H1 (cell line): ENCODE measurements around the gene AMH. TPM values are rescaled to one million over a fixed set of nuclear protein-coding genes. Genes with fewer than 3 reads are reported as not detected.

Experiments used
- CTCF ChIA-PET: fragments of 300-600 bp; sonication (Branson Sonifier 250); formaldehyde crosslinking; loops from one replicate; lab custom pipeline; 2021; ENCODE audit not compliant: partially characterized antibody; lab: Charles Lee
- POLR2A ChIA-PET: fragments of 300-600 bp; sonication (Branson Sonifier 250); formaldehyde crosslinking; loops from one replicate; lab custom pipeline; 2021; ENCODE audit warnings: inconsistent platforms; ENCODE audit not compliant: partially characterized antibody; lab: Charles Lee
- DNase-seq, 2 experiments: peaks; one replicate each; pipeline versions ENCODE4 v3.0.0 to v3.0.0-alpha.2; 2010 to 2022; ENCODE audit warnings: low spot score in 2 of 2, low read depth in 1 of 2, mixed read lengths in 1 of 2
- FAIRE-seq: peaks from 2 replicates; lab custom pipeline; 2011; peaks lifted over from hg19 to GRCh38; lab: Jason Lieb, UNC
- H2AFZ ChIP-seq: 2 replicates; pipeline ENCODE4 v1.8.1; 2012; ENCODE audit warnings: low read length, inconsistent platforms
- H2AK5ac ChIP-seq: 2 replicates; pipeline ENCODE4 v1.6.1; 2013; ENCODE audit warnings: low read depth, low read length
- H2BK120ac ChIP-seq: replicated peaks from 2 replicates; pipeline ENCODE3; 2013; ENCODE audit warnings: low read depth, low read length, inconsistent platforms
- H2BK12ac ChIP-seq: 2 replicates; pipeline ENCODE4 v1.6.1; 2013; ENCODE audit warnings: low read depth, low read length
- H2BK15ac ChIP-seq: 2 replicates; pipeline ENCODE4 v1.6.1; 2013; ENCODE audit warnings: low read length
- H2BK20ac ChIP-seq: 2 replicates; pipeline ENCODE4 v1.6.1; 2013; ENCODE audit warnings: low read length
- H2BK5ac ChIP-seq: 2 replicates; pipeline ENCODE4 v1.6.1; 2013; ENCODE audit warnings: low read depth, low read length
- H3K14ac ChIP-seq: 2 replicates; pipeline ENCODE4 v1.6.1; 2013; ENCODE audit warnings: inconsistent platforms; ENCODE audit not compliant: insufficient read length
- H3K18ac ChIP-seq: 2 replicates; pipeline ENCODE4 v1.6.1; 2013; ENCODE audit warnings: low read length; ENCODE audit errors: extremely low read depth
- H3K23ac ChIP-seq: 2 replicates; pipeline ENCODE4 v1.6.1; 2013; ENCODE audit warnings: inconsistent platforms; ENCODE audit not compliant: insufficient read length
- H3K23me2 ChIP-seq: 2 replicates; pipeline ENCODE4 v1.6.1; 2013; ENCODE audit warnings: low read depth, low read length
- H3K27ac ChIP-seq: 2 replicates; pipeline ENCODE4 v1.6.1; 2011; ENCODE audit warnings: low read depth, low read length, inconsistent platforms
- H3K27me3 ChIP-seq, 4 experiments: replicated peaks in 1 of 4; 1 replicate in 1 of 4; 2 replicates in 3 of 4; pipeline versions ENCODE4 v1.6.1 to v1.8.1; 2011 to 2013; ENCODE audit warnings: low read length in 3 of 4, mild to moderate bottlenecking in 3 of 4, inconsistent platforms in 2 of 4, mixed read lengths in 2 of 4, moderate library complexity in 1 of 4; ENCODE audit not compliant: control insufficient read depth in 3 of 4, insufficient read depth in 3 of 4; ENCODE audit errors: extremely low read depth in 1 of 4
- H3K36me3 ChIP-seq, 4 experiments: 2 replicates each; pipeline versions ENCODE4 v1.6.1 to v1.8.1; 2011 to 2013; ENCODE audit warnings: mild to moderate bottlenecking in 4 of 4, low read length in 3 of 4, moderate library complexity in 2 of 4, control low read depth in 1 of 4, inconsistent platforms in 1 of 4; ENCODE audit not compliant: insufficient read depth in 4 of 4, control insufficient read depth in 2 of 4
- H3K4ac ChIP-seq: replicated peaks from 2 replicates; pipeline ENCODE3; 2013; ENCODE audit warnings: low read length, low read depth, mixed read lengths, inconsistent platforms; ENCODE audit not compliant: insufficient read length
- H3K4me1 ChIP-seq, 4 experiments: replicated peaks in 1 of 4; 1 replicate in 1 of 4; 2 replicates in 3 of 4; pipeline versions ENCODE4 v1.6.1 to v1.8.1; 2011 to 2013; ENCODE audit warnings: low read length in 3 of 4, inconsistent platforms in 2 of 4, mixed read lengths in 1 of 4; ENCODE audit not compliant: insufficient read depth in 4 of 4, control insufficient read depth in 3 of 4
- H3K4me2 ChIP-seq, 2 experiments: 2 replicates each; pipeline versions ENCODE4 v1.6.1 to v1.8.1; 2011 to 2013; ENCODE audit warnings: low read depth in 2 of 2, low read length in 2 of 2, control low read depth in 1 of 2, inconsistent platforms in 1 of 2, mild to moderate bottlenecking in 1 of 2; ENCODE audit not compliant: insufficient read depth in 1 of 2
- H3K4me3 ChIP-seq, 4 experiments: fragments of 200-600, 300-600 bp in 1 of 4; sonication (generic), shearing (Covaris generic), sonication (Bioruptor Twin) in 1 of 4; 2 replicates each; pipeline versions ENCODE4 v1.5.1 to v1.8.1; 2011 to 2016; ENCODE audit warnings: low read length in 4 of 4, low read depth in 3 of 4, control low read depth in 2 of 4, inconsistent platforms in 2 of 4, mild to moderate bottlenecking in 2 of 4, mixed read lengths in 1 of 4, moderate library complexity in 1 of 4; ENCODE audit not compliant: insufficient read depth in 2 of 4; ENCODE audit errors: extremely low read depth in 1 of 4
- H3K56ac ChIP-seq: replicated peaks from 2 replicates; pipeline ENCODE3; 2013; ENCODE audit warnings: low read depth, mild to moderate bottlenecking, mixed read lengths, low read length, inconsistent platforms; ENCODE audit not compliant: insufficient read length
- H3K79me1 ChIP-seq: 2 replicates; pipeline ENCODE4 v1.6.1; 2013; ENCODE audit warnings: low read depth, low read length, control low read depth
- H3K79me2 ChIP-seq, 2 experiments: 2 replicates each; pipeline versions ENCODE4 v1.6.1 to v1.8.1; 2012 to 2013; ENCODE audit warnings: low read length in 2 of 2, mild to moderate bottlenecking in 2 of 2, inconsistent platforms in 1 of 2; ENCODE audit not compliant: insufficient read depth in 2 of 2, control insufficient read depth in 1 of 2
- H3K9ac ChIP-seq, 4 experiments: replicated peaks in 1 of 4; 1 replicate in 1 of 4; 2 replicates in 3 of 4; pipeline versions ENCODE4 v1.6.1 to v1.8.1; 2011 to 2013; ENCODE audit warnings: low read depth in 3 of 4, low read length in 3 of 4, control low read depth in 2 of 4, mild to moderate bottlenecking in 2 of 4, moderate library complexity in 2 of 4, inconsistent platforms in 1 of 4; ENCODE audit errors: extremely low read depth in 1 of 4
- H3K9me3 ChIP-seq, 2 experiments: 2 replicates each; pipeline versions ENCODE4 v1.6.1 to v1.8.1; 2012 to 2013; ENCODE audit warnings: mild to moderate bottlenecking in 2 of 2, moderate library complexity in 2 of 2, control low read depth in 1 of 2, inconsistent platforms in 1 of 2, low read depth in 1 of 2, low read length in 1 of 2, mixed read lengths in 1 of 2; ENCODE audit not compliant: insufficient read depth in 2 of 2
- H4K20me1 ChIP-seq, 2 experiments: replicated peaks in 1 of 2; 2 replicates each; pipeline versions ENCODE3 to v1.8.1; 2011 to 2013; ENCODE audit warnings: inconsistent platforms in 2 of 2, low read length in 2 of 2, mild to moderate bottlenecking in 1 of 2; ENCODE audit not compliant: insufficient read depth in 2 of 2, control insufficient read depth in 1 of 2
- H4K5ac ChIP-seq: 2 replicates; pipeline ENCODE4 v1.6.1; 2013; ENCODE audit warnings: low read length, low read depth, mixed read lengths, inconsistent platforms; ENCODE audit not compliant: insufficient read length
- H4K8ac ChIP-seq: 2 replicates; pipeline ENCODE4 v1.8.0; 2013; ENCODE audit warnings: mild to moderate bottlenecking, moderate library complexity, low read length, inconsistent platforms; ENCODE audit not compliant: insufficient read depth; ENCODE audit errors: extremely low read depth
- H4K91ac ChIP-seq: replicated peaks from 2 replicates; pipeline ENCODE3; 2013; ENCODE audit warnings: low read length, mixed read lengths, inconsistent platforms; ENCODE audit not compliant: insufficient read length
- EP300 ChIP-seq, 2 experiments: IDR thresholded peaks; 1 replicate in 1 of 2; 2 replicates in 1 of 2; pipeline ENCODE4 v1.6.1; 2011 to 2012; ENCODE audit warnings: low read depth in 2 of 2, low read length in 2 of 2, mild to moderate bottlenecking in 2 of 2, borderline replicate concordance in 1 of 2, inconsistent platforms in 1 of 2, moderate library complexity in 1 of 2
- GABPA ChIP-seq: IDR thresholded peaks from 2 replicates; pipeline ENCODE4 v1.6.1; 2011; ENCODE audit warnings: mild to moderate bottlenecking, low read length, moderate library complexity, borderline replicate concordance; ENCODE audit not compliant: insufficient read depth
- HDAC6 ChIP-seq: IDR thresholded peaks from one replicate; pipeline ENCODE4 v1.7.1; 2012; ENCODE audit warnings: low read depth, mild to moderate bottlenecking, inconsistent platforms, low read length, moderate library complexity
- KDM4A ChIP-seq: IDR thresholded peaks from one replicate; pipeline ENCODE4 v1.7.1; 2012; ENCODE audit warnings: low read depth, mild to moderate bottlenecking, moderate library complexity, low read length, inconsistent platforms; ENCODE audit not compliant: severe bottlenecking
- NANOG ChIP-seq: IDR thresholded peaks from 2 replicates; pipeline ENCODE4 v1.6.1; 2011; ENCODE audit warnings: low read length, low read depth, mild to moderate bottlenecking, inconsistent platforms; ENCODE audit not compliant: insufficient read depth, poor library complexity, severe bottlenecking
- PHF8 ChIP-seq: fragments of 200-600 bp; sonication (generic); conservative IDR thresholded peaks from 2 replicates; pipeline ENCODE4 v1.7.1; 2012; ENCODE audit warnings: low read depth, mild to moderate bottlenecking, inconsistent platforms, low read length, moderate library complexity
- POLR2A ChIP-seq, 2 experiments: IDR thresholded peaks; 1 replicate in 1 of 2; 2 replicates in 1 of 2; pipeline ENCODE4 v1.6.1; 2011; ENCODE audit warnings: low read depth in 2 of 2, low read length in 2 of 2, mild to moderate bottlenecking in 2 of 2; ENCODE audit errors: control extremely low read depth in 1 of 2
- POU5F1 ChIP-seq: IDR thresholded peaks from 2 replicates; pipeline ENCODE4 v1.6.1; 2011; ENCODE audit warnings: low read depth, mild to moderate bottlenecking, low read length, moderate library complexity
- RXRA ChIP-seq: IDR thresholded peaks from 2 replicates; pipeline ENCODE4 v1.6.1; 2011; ENCODE audit warnings: low read depth, mild to moderate bottlenecking, low read length, moderate library complexity; ENCODE audit not compliant: insufficient read depth
- SIRT6 ChIP-seq: IDR thresholded peaks from one replicate; pipeline ENCODE4 v1.7.1; 2012; ENCODE audit warnings: low read length, inconsistent platforms
- SIX5 ChIP-seq: IDR thresholded peaks from 2 replicates; pipeline ENCODE4 v1.6.1; 2011; ENCODE audit warnings: mild to moderate bottlenecking, low read depth, low read length
- SRF ChIP-seq: IDR thresholded peaks from 2 replicates; pipeline ENCODE4 v1.6.1; 2011; ENCODE audit warnings: mild to moderate bottlenecking, low read depth, low read length, moderate library complexity
- SUZ12 ChIP-seq: fragments of 200-600 bp; sonication (generic); IDR thresholded peaks from 2 replicates; pipeline ENCODE4 v1.6.1; 2012; ENCODE audit warnings: mild to moderate bottlenecking, inconsistent platforms, low read length, moderate library complexity, mixed read lengths
- YY1 ChIP-seq: IDR thresholded peaks from 2 replicates; pipeline ENCODE4 v1.6.1; 2011; ENCODE audit warnings: low read depth, mild to moderate bottlenecking, low read length
- WGBS, 2 experiments: shearing (Covaris generic) in 1 of 2; methylation state at CpG; one replicate each; pipeline versions ENCODE4 v1.1.6 to v1.1.7; 2013 to 2015; ENCODE audit warnings: low lambda C conversion rate in 2 of 2, mixed read lengths in 2 of 2, inconsistent platforms in 1 of 2, low coverage in 1 of 2, missing lambda C conversion rate in 1 of 2; ENCODE audit not compliant: insufficient replicate concordance in 2 of 2, insufficient coverage in 1 of 2, insufficient read length in 1 of 2; ENCODE audit errors: extremely low coverage in 1 of 2, missing lambda C conversion rate in 1 of 2; 5-methylcytosine and 5-hydroxymethylcytosine counted together
- polyA plus RNA-seq, 7 experiments: library from polyadenylated mRNA; depleted of rRNA in 3 of 7; stranded (reverse) in 5 of 7; unstranded in 2 of 7; fragments of >200 nt in 5 of 7; fragments of 200-250 nt in 2 of 7; gene quantifications; 1 replicate in 5 of 7; 2 replicates in 1 of 7; 4 replicates in 1 of 7; pipeline versions ENCODE4 v1.2.1 to v1.2.3, GENCODE V29; 2011 to 2013; ENCODE audit warnings: missing spikeins in 2 of 7, mixed read lengths in 2 of 7
- total RNA-seq: library from RNA; stranded (reverse); fragmentation: NEBNext Ultra II Directional; extraction: Animal tissue kit (Norgen Biotek cat#: 25700); gene quantifications from 2 replicates; pipeline ENCODE4 v1.2.1, GENCODE V29; 2021

The AMH gene
- total and polyA plus RNA-seq, 2 of the 8 experiments (the other 6 are each of a cell fraction or from before 2014, with no cell fraction given): 10.5 to 15.4 TPM

- H3K79me2 ChIP-seq: peaks cover 29 to 55% of the 10 kb centered on the region in 2 experiments
- H3K9me3 ChIP-seq: no peaks in the 10 kb centered on the region
- H3K14ac ChIP-seq: no peak overlapping the region
- no peak overlapping the region for H2BK5ac ChIP-seq
- no peak overlapping the region for H3K4ac ChIP-seq
- peaks cover 17% of the 10 kb centered on the region for H3K79me1 ChIP-seq
- DNase-seq: no peak
- no peak overlapping the region for H3K56ac ChIP-seq
- H3K27me3 ChIP-seq: no peaks in the 10 kb centered on the region
- peaks cover 0 to 15% (median 7%) of the 10 kb centered on the region in 4 experiments; a peak in 5 of 8 replicates for H3K36me3 ChIP-seq
- H3K4me1 ChIP-seq: peaks cover 0 to 24% (median 14%) of the 10 kb centered on the region in 4 experiments; a peak in 6 of 7 replicates
- H3K4me3 ChIP-seq: peak overlapping the region; percentile 56 to 81 (median 60)
- no peak overlapping the region for H2BK20ac ChIP-seq
- H3K18ac ChIP-seq: peak overlapping the region; percentile 95
- H4K5ac ChIP-seq: no peak overlapping the region
- peak overlapping the region in 3 of 4 experiments; percentile 75 to 93 (median 82); a peak in 4 of 7 replicates for H3K9ac ChIP-seq
- H4K20me1 ChIP-seq: peaks cover 14 to 30% of the 10 kb centered on the region in 2 experiments
- peak overlapping the region; percentile 86; the same call in 1 of the 2 replicates for H4K8ac ChIP-seq
- no peak overlapping the region for H2BK15ac ChIP-seq
- no peak overlapping the region for H2AFZ ChIP-seq
- H2BK120ac ChIP-seq: no peak overlapping the region
- H2BK12ac ChIP-seq: no peak overlapping the region
- ChIA-PET POLR2A (interaction anchor here (0.7 to 4.7 kb wide), 16 partner anchors 9 to 151 kb away, joined by 3 to 52 read pairs (median 4); partner anchors contain the start of genes AMH and DOT1L), CTCF (interaction anchor here (0.7 to 1.5 kb wide), 15 partner anchors 10 to 90 kb away, joined by 3 to 8 read pairs (median 4); no protein-coding TSS in a partner anchor)
- WGBS, 2 experiments: 0% methylated on average over 12 of the region's 28 CpGs; no CpG with 5 or more reads in 1 of the 2 experiments
- H3K23me2 ChIP-seq: peaks cover 9% of the 10 kb centered on the region; the same call in 1 of the 2 replicates
- no peak for FAIRE-seq
- H3K23ac ChIP-seq: no peak overlapping the region
- H2AK5ac ChIP-seq: no peak overlapping the region
- H4K91ac ChIP-seq: no peak overlapping the region
- no peak overlapping the region; the same call in 1 of the 2 replicates for H3K27ac ChIP-seq
- peak overlapping the region; percentile 7 to 93; a peak in 3 of 4 replicates for H3K4me2 ChIP-seq
- no peak for TF ChIP-seq RXRA
- TF ChIP-seq EP300 (IDR thresholded peaks at IDR 0.05; ENCODE audit: borderline replicate concordance in 1 of 2, low read depth in 2 of 2, low read length in 2 of 2): peak in 1 of 2 experiments; percentile 80; a peak in 1 of 3 replicates
- TF ChIP-seq YY1: peak; percentile 75
- TF ChIP-seq NANOG: peak; percentile 44
- no peak for TF ChIP-seq SIX5
- TF ChIP-seq PHF8: peak; percentile 60
- no peak for TF ChIP-seq GABPA
- no peak; a peak in 1 of 3 replicates for TF ChIP-seq POLR2A (IDR thresholded peaks at IDR 0.05; ENCODE audit: control extremely low read depth in 1 of 2, low read depth in 2 of 2, low read length in 2 of 2)
- TF ChIP-seq KDM4A: peak; percentile 15
- no peak for TF ChIP-seq SUZ12
- no peak for TF ChIP-seq POU5F1
- TF ChIP-seq SIRT6: no peak
- TF ChIP-seq HDAC6: no peak
- 0 out of 2 replicates have a peak, but pooled peaks have one; percentile 7 for TF ChIP-seq SRF
Measured at GRCh38 chr19:2236064-2236313, 13.1 kb upstream of the AMH start.
